ENCODE results near the gene PRDM15. TPM values are rescaled to one million over a fixed set of nuclear protein-coding genes. Genes with fewer than 3 reads are reported as not detected.

PRDM15 gene
- total and polyA plus RNA-seq, 2 donors (not counting 1 experiment from before 2014, with no cell fraction given) = 2.3 to 3.6 TPM

DNA sequence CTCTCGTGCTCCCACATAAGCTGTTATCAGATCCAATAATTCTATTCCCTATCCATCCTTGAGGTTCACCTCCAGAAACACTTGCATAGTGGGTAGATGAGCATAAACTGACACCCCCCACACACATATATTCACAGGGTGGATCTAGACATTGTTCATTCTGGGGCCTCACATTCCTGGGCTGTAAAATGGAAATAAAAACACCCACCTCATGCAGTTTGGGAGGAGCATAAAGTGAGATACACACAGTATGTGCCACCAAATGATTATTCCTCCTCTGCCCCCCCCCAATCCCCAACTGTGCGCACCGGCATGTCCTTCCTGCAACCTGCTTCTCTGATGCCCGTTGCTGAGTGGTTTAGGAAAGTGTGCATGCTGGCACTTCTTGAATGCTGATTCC is 17.9 kb downstream of the PRDM15 start:
- TF ChIP-seq, protein P1, sequence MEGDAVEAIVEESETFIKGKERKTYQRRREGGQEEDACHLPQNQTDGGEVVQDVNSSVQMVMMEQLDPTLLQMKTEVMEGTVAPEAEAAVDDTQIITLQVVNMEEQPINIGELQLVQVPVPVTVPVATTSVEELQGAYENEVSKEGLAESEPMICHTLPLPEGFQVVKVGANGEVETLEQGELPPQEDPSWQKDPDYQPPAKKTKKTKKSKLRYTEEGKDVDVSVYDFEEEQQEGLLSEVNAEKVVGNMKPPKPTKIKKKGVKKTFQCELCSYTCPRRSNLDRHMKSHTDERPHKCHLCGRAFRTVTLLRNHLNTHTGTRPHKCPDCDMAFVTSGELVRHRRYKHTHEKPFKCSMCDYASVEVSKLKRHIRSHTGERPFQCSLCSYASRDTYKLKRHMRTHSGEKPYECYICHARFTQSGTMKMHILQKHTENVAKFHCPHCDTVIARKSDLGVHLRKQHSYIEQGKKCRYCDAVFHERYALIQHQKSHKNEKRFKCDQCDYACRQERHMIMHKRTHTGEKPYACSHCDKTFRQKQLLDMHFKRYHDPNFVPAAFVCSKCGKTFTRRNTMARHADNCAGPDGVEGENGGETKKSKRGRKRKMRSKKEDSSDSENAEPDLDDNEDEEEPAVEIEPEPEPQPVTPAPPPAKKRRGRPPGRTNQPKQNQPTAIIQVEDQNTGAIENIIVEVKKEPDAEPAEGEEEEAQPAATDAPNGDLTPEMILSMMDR (conservative IDR thresholded peaks at IDR 0.05 in 1 of 2, IDR thresholded peaks at IDR 0.05 in 1 of 2; ENCODE audit: low read depth in 1 of 2, low read length in 2 of 2) = no peak
- no peak for TF ChIP-seq EZH2 (IDR thresholded peaks at IDR 0.05; ENCODE audit: low read length, missing control alignments)
- no peaks in the 10 kb centered on the region for H3K4me1 ChIP-seq (ENCODE audit: control insufficient read depth, extremely low read depth, insufficient read depth, low read length)
- no peaks in the 10 kb centered on the region for H3K27me3 ChIP-seq (ENCODE audit: control insufficient read depth, insufficient read depth, low read length)
- no peak overlapping the region for H3K4me3 ChIP-seq (replicated peaks in 1 of 4; ENCODE audit: control extremely low read depth in 1 of 4, insufficient read depth in 1 of 4, low read depth in 3 of 4, low read length in 4 of 4)
- H4K20me1 ChIP-seq (ENCODE audit: control insufficient read depth, extremely low read depth, insufficient read depth, low read length) = no peaks in the 10 kb centered on the region
- H3K4me2 ChIP-seq (ENCODE audit: extremely low read depth, insufficient read depth, low read length) = no peak overlapping the region
- DNase-seq (ENCODE audit: low read depth in 2 of 2) = no peak
- no peak overlapping the region for H3K9ac ChIP-seq (ENCODE audit: insufficient read depth, low read length)
- no peak overlapping the region for H2AFZ ChIP-seq (ENCODE audit: low read length)
- no peak overlapping the region for H3K27ac ChIP-seq (ENCODE audit: insufficient read depth, low read length)
- H3K36me3 ChIP-seq (ENCODE audit: control insufficient read depth, insufficient read depth, low read length) = peaks cover 5% of the 10 kb centered on the region
- no peaks in the 10 kb centered on the region for H3K9me3 ChIP-seq (ENCODE audit: control insufficient read depth, insufficient read depth, low read depth, low read length)
- H3K79me2 ChIP-seq (ENCODE audit: control insufficient read depth, insufficient read depth, low read length) = peaks cover 7% of the 10 kb centered on the region

GRCh38 chr21:41859297-41859980 is 19.7 kb downstream of the PRDM15 start:
- H3K36me3 ChIP-seq (ENCODE audit: control insufficient read depth, insufficient read depth, low read length) = peaks cover 5% of the 10 kb centered on the region
- DNase-seq (ENCODE audit: low read depth in 2 of 2) = no peak
- no peaks in the 10 kb centered on the region for H3K4me1 ChIP-seq (ENCODE audit: control insufficient read depth, extremely low read depth, insufficient read depth, low read length)
- H3K4me2 ChIP-seq (ENCODE audit: extremely low read depth, insufficient read depth, low read length) = no peak overlapping the region
- H3K9me3 ChIP-seq (ENCODE audit: control insufficient read depth, insufficient read depth, low read depth, low read length) = no peaks in the 10 kb centered on the region
- TF ChIP-seq, protein P1 (conservative IDR thresholded peaks at IDR 0.05 in 1 of 2, IDR thresholded peaks at IDR 0.05 in 1 of 2; ENCODE audit: low read depth in 1 of 2, low read length in 2 of 2) = no peak
- no peak for TF ChIP-seq EZH2 (IDR thresholded peaks at IDR 0.05; ENCODE audit: low read length, missing control alignments)
- no peak overlapping the region for H2AFZ ChIP-seq (ENCODE audit: low read length)
- H4K20me1 ChIP-seq (ENCODE audit: control insufficient read depth, extremely low read depth, insufficient read depth, low read length) = no peaks in the 10 kb centered on the region
- H3K79me2 ChIP-seq (ENCODE audit: control insufficient read depth, insufficient read depth, low read length) = peaks cover 5% of the 10 kb centered on the region
- no peak overlapping the region for H3K27ac ChIP-seq (ENCODE audit: insufficient read depth, low read length)
- H3K9ac ChIP-seq (ENCODE audit: insufficient read depth, low read length) = no peak overlapping the region
- no peaks in the 10 kb centered on the region for H3K27me3 ChIP-seq (ENCODE audit: control insufficient read depth, insufficient read depth, low read length)
- no peak overlapping the region for H3K4me3 ChIP-seq (replicated peaks in 1 of 4; ENCODE audit: control extremely low read depth in 1 of 4, insufficient read depth in 1 of 4, low read depth in 3 of 4, low read length in 4 of 4)

GRCh38 chr21:41858466-41859296 is 20.5 kb downstream of the PRDM15 start:
- no peaks in the 10 kb centered on the region for H4K20me1 ChIP-seq (ENCODE audit: control insufficient read depth, extremely low read depth, insufficient read depth, low read length)
- H3K27ac ChIP-seq (ENCODE audit: insufficient read depth, low read length) = no peak overlapping the region
- H3K9ac ChIP-seq (ENCODE audit: insufficient read depth, low read length) = no peak overlapping the region
- no peak overlapping the region for H2AFZ ChIP-seq (ENCODE audit: low read length)
- no peak overlapping the region for H3K4me3 ChIP-seq (replicated peaks in 1 of 4; ENCODE audit: control extremely low read depth in 1 of 4, insufficient read depth in 1 of 4, low read depth in 3 of 4, low read length in 4 of 4)
- no peak for DNase-seq (ENCODE audit: low read depth in 2 of 2)
- TF ChIP-seq, protein P1 (conservative IDR thresholded peaks at IDR 0.05 in 1 of 2, IDR thresholded peaks at IDR 0.05 in 1 of 2; ENCODE audit: low read depth in 1 of 2, low read length in 2 of 2) = no peak
- no peak for TF ChIP-seq EZH2 (IDR thresholded peaks at IDR 0.05; ENCODE audit: low read length, missing control alignments)
- no peak overlapping the region for H3K4me2 ChIP-seq (ENCODE audit: extremely low read depth, insufficient read depth, low read length)
- H3K36me3 ChIP-seq (ENCODE audit: control insufficient read depth, insufficient read depth, low read length) = peaks cover 6% of the 10 kb centered on the region
- peaks cover 5% of the 10 kb centered on the region for H3K79me2 ChIP-seq (ENCODE audit: control insufficient read depth, insufficient read depth, low read length)
- H3K27me3 ChIP-seq (ENCODE audit: control insufficient read depth, insufficient read depth, low read length) = no peaks in the 10 kb centered on the region
- no peaks in the 10 kb centered on the region for H3K4me1 ChIP-seq (ENCODE audit: control insufficient read depth, extremely low read depth, insufficient read depth, low read length)
- no peaks in the 10 kb centered on the region for H3K9me3 ChIP-seq (ENCODE audit: control insufficient read depth, insufficient read depth, low read depth, low read length)

Data from fibroblast of lung (primary cell).